ENCODE measurements around the gene NAA50. TPM values are rescaled to one million over a fixed set of nuclear protein-coding genes. Genes with fewer than 3 reads are reported as not detected.

NAA50 gene
- total RNA-seq, 1 experiment from 2014 or later = 989 TPM

- Histone ChIP-seq H4K20me1 (ENCODE audit: low read length) (no peaks in the 10 kb centered on the region), H3F3A (ENCODE audit: low read length, unreplicated experiment) (no peaks in the 10 kb centered on the region), H3K27ac (ENCODE audit: low read length) (no peak overlapping the region), H3K36me3 (ENCODE audit: low read depth, low read length) (0 out of 2 replicates have a peak, but pooled peaks cover 3% of the 10 kb centered on the region), H3K79me2 (ENCODE audit: low read length) (peaks cover 55% of the 10 kb centered on the region), H3K9ac (ENCODE audit: low read length) (no peak overlapping the region), H3K4me3 (ENCODE audit: low read length) (no peak overlapping the region), H3K4me1 (ENCODE audit: insufficient read depth, low read length) (no peaks in the 10 kb centered on the region), H3K9me3 (ENCODE audit: low read length) (no peaks in the 10 kb centered on the region), H3K9me2 (replicated peaks; ENCODE audit: low read length) (no peaks in the 10 kb centered on the region), H3K4me2 (ENCODE audit: low read length) (no peak overlapping the region), H2AFZ (ENCODE audit: low read length) (no peak overlapping the region), H3K27me3 (ENCODE audit: low read length) (no peaks in the 10 kb centered on the region)
- intact Hi-C loops (cut with micrococcal nuclease) = no loop called here
- BruUV-seq (replicated peaks) = no TSS peak
- no peak for ATAC-seq
- ChIA-PET CTCF (no interaction called here), POLR2A (ENCODE audit: unreplicated experiment) (no interaction called here)
- TF ChIP-seq EZH2 (IDR thresholded peaks at IDR 0.05; ENCODE audit: low read length, unreplicated experiment) (no peak), CTCF (conservative IDR thresholded peaks at IDR 0.05; ENCODE audit: low read depth, low read length) (no peak)
- no peak for DNase-seq
These were observed 8.6 kb upstream of the NAA50 start for GRCh38 chr3:113754494-113755159.

- Histone ChIP-seq H3K27ac (ENCODE audit: low read length) (no peak overlapping the region), H4K20me1 (ENCODE audit: low read length) (no peaks in the 10 kb centered on the region), H3K4me2 (ENCODE audit: low read length) (no peak overlapping the region), H3F3A (ENCODE audit: low read length, unreplicated experiment) (no peaks in the 10 kb centered on the region), H3K9me3 (ENCODE audit: low read length) (no peaks in the 10 kb centered on the region), H2AFZ (ENCODE audit: low read length) (no peak overlapping the region), H3K9ac (ENCODE audit: low read length) (no peak overlapping the region), H3K9me2 (replicated peaks; ENCODE audit: low read length) (no peaks in the 10 kb centered on the region), H3K36me3 (ENCODE audit: low read depth, low read length) (0 out of 2 replicates have a peak, but pooled peaks cover 3% of the 10 kb centered on the region), H3K4me1 (ENCODE audit: insufficient read depth, low read length) (peaks cover 11% of the 10 kb centered on the region), H3K79me2 (ENCODE audit: low read length) (peaks cover 66% of the 10 kb centered on the region), H3K4me3 (ENCODE audit: low read length) (no peak overlapping the region), H3K27me3 (ENCODE audit: low read length) (no peaks in the 10 kb centered on the region)
- CTCF ChIA-PET = no interaction called here
- no peak for ATAC-seq
- intact Hi-C loops (cut with micrococcal nuclease) = no loop called here
- POLR2A ChIA-PET (ENCODE audit: unreplicated experiment) = no interaction called here
- TF ChIP-seq EZH2 (IDR thresholded peaks at IDR 0.05; ENCODE audit: low read length, unreplicated experiment) (no peak), EZH2phosphoT487 (IDR thresholded peaks at IDR 0.05; ENCODE audit: borderline replicate concordance, low read length) (no peak), CTCF (conservative IDR thresholded peaks at IDR 0.05; ENCODE audit: low read depth, low read length) (no peak)
- no TSS peak for BruUV-seq (replicated peaks)
- no peak for DNase-seq
These were observed 7.4 kb upstream of the NAA50 start for GRCh38 chr3:113753376-113753985.

- Histone ChIP-seq H3F3A (ENCODE audit: low read length, unreplicated experiment) (no peaks in the 10 kb centered on the region), H3K36me3 (ENCODE audit: low read depth, low read length) (no peaks in the 10 kb centered on the region), H3K27ac (ENCODE audit: low read length) (no peak overlapping the region), H4K20me1 (ENCODE audit: low read length) (no peaks in the 10 kb centered on the region), H3K4me3 (ENCODE audit: low read length) (no peak overlapping the region), H3K4me2 (ENCODE audit: low read length) (no peak overlapping the region), H3K79me2 (ENCODE audit: low read length) (peaks cover 73% of the 10 kb centered on the region), H3K4me1 (ENCODE audit: insufficient read depth, low read length) (peaks cover 21% of the 10 kb centered on the region), H3K9me3 (ENCODE audit: low read length) (no peaks in the 10 kb centered on the region), H2AFZ (ENCODE audit: low read length) (no peak overlapping the region), H3K9ac (ENCODE audit: low read length) (no peak overlapping the region), H3K9me2 (replicated peaks; ENCODE audit: low read length) (no peaks in the 10 kb centered on the region), H3K27me3 (ENCODE audit: low read length) (no peaks in the 10 kb centered on the region)
- TF ChIP-seq EZH2 (IDR thresholded peaks at IDR 0.05; ENCODE audit: low read length, unreplicated experiment) = no peak
- TF ChIP-seq EZH2phosphoT487 (IDR thresholded peaks at IDR 0.05; ENCODE audit: borderline replicate concordance, low read length) = no peak
- no peak for TF ChIP-seq CTCF (conservative IDR thresholded peaks at IDR 0.05; ENCODE audit: low read depth, low read length)
- no TSS peak for BruUV-seq (replicated peaks)
- ChIA-PET POLR2A (ENCODE audit: unreplicated experiment) (no interaction called here), CTCF (no interaction called here)
- ATAC-seq = no peak
- intact Hi-C loops (cut with micrococcal nuclease) = no loop called here
- no peak for DNase-seq
These were observed 5.1 kb upstream of the NAA50 start for GRCh38 chr3:113751141-113751540.
